ENCODE data around the gene NR1I2. TPM values are rescaled to one million over a fixed set of nuclear protein-coding genes. Genes with fewer than 3 reads are reported as not detected.

The NR1I2 gene
- total and polyA plus RNA-seq, 2 donors (not counting 3 experiments of a cell fraction or from before 2014, with no cell fraction given), result 0.03 TPM; not detected in 1

DNA sequence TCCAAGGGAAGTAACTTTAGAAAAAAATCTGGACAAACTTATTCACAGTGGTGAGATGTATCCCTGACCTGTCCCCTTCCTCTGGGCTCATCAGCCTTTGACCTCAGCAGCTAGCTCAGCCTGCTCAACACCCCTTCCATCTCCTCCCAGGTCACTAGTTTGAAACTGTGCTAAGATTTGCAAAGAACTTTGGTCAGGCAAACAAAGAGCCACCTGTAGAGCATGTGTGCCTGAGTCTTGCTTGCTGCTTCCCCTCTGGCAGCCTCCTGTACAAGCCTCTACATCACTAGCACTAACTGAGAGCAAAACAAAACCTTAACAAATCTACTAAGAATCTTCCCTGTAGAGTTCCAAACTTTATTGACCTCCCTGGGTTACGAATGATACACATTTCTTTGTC lies 43.9 kb downstream of the NR1I2 start:
- no peak overlapping the region for H3K4me3 ChIP-seq (replicated peaks in 1 of 3; ENCODE audit: insufficient read depth in 1 of 3, low read depth in 1 of 3, low read length in 3 of 3)
- H3K36me3 ChIP-seq (ENCODE audit: control insufficient read depth in 2 of 2, extremely low read depth in 1 of 2, insufficient read depth in 2 of 2, low read length in 2 of 2), result peaks cover 0 to 3% of the 10 kb centered on the region in 2 experiments
- no peaks in the 10 kb centered on the region for H3K27me3 ChIP-seq (ENCODE audit: control insufficient read depth in 2 of 2, insufficient read depth in 2 of 2, low read length in 2 of 2)
- no peak overlapping the region for H3K4me2 ChIP-seq (ENCODE audit: insufficient read depth, low read length)
- ChIA-PET POLR2A (no interaction called here), CTCF (no interaction called here)
- no peaks in the 10 kb centered on the region for H4K20me1 ChIP-seq (replicated peaks; ENCODE audit: control insufficient read depth, extremely low read depth, insufficient read depth, low read length)
- H3K9ac ChIP-seq (replicated peaks; ENCODE audit: extremely low read depth, insufficient read depth, low read length), result no peak overlapping the region
- BruUV-seq (replicated peaks), result no TSS peak
- intact Hi-C loops (cut with micrococcal nuclease), result no loop called here
- TF ChIP-seq, protein P1, sequence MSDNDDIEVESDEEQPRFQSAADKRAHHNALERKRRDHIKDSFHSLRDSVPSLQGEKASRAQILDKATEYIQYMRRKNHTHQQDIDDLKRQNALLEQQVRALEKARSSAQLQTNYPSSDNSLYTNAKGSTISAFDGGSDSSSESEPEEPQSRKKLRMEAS (IDR thresholded peaks at IDR 0.05; ENCODE audit: insufficient read depth, insufficient read length), result no peak
- no peak for TF ChIP-seq EZH2 (IDR thresholded peaks at IDR 0.05; ENCODE audit: borderline replicate concordance, low read depth, low read length, severe bottlenecking)
- TF ChIP-seq POLR2A (IDR thresholded peaks at IDR 0.05; ENCODE audit: low read depth, low read length), result no peak
- FAIRE-seq (no peak), DNase-seq (ENCODE audit: low read depth, low spot score) (no peak)
- H3K4me1 ChIP-seq (ENCODE audit: control insufficient read depth, extremely low read depth, insufficient read depth, low read length), result no peaks in the 10 kb centered on the region
- no peaks in the 10 kb centered on the region for H3K9me1 ChIP-seq (replicated peaks; ENCODE audit: control insufficient read depth, extremely low read depth, insufficient read depth, low read length)
- no peaks in the 10 kb centered on the region for H3K9me3 ChIP-seq (replicated peaks; ENCODE audit: control insufficient read depth, insufficient read depth, low read length)
- H3K27ac ChIP-seq (ENCODE audit: insufficient read depth, low read depth, low read length), result no peak overlapping the region
- dilution Hi-C loops (cut with MboI; ENCODE audit: extremely low pct_ligation_motif_present, low sequenced_read_pairs), result no loop called here
- H3K79me2 ChIP-seq (ENCODE audit: control insufficient read depth, insufficient read depth, low read length), result no peaks in the 10 kb centered on the region
- H2AFZ ChIP-seq (ENCODE audit: low read depth, low read length), result no peak overlapping the region

DNA sequence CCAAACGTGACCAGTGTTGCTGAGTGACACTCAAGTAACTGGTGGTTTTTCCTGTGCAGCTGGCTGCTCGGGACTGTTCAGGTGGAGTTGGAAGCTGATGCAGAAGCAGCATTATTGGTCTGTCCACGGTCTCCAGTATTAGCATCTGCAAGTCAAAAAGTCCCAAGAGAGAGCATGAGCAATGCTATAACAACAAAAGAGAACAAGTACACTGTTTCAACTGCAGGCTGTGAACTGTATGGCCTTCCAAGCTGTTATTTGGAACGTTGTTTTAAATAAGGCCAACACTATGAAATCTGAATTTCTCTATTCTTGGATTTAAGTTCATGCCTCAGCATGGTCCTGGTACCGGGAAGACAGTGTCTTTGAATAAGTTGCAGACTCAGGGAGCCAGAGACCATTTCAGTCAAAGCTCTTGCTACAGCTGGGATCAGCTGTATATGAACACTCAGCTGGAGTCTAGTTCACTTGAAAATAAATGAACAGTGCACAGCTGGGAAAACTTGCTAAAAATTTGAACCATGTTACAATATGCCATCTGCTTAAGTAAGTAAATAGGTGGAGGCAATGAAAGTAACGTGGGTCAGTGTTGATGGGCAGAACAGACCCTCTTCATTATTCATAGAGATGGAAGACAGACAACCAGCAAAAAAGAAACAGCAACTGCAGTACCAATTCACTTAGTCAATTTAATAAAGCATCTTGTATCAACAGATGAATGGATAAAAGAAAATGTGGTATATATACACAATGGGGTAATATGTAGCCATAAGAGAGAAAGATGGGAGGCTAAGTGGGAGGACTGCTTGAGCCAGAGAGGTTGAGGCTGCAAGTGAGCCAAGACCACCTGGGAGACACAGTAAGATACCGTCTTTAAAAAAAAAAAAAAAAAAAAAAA lies 45.1 kb downstream of the NR1I2 start:
- CTCF ChIA-PET, result interaction anchor here (0.9 to 1.0 kb wide), 2 partner anchors 12 to 14 kb away, joined by 3 read pairs; no protein-coding TSS in a partner anchor

More for the DNA sequence above, 45.1 kb downstream of the NR1I2 start:
- no peak overlapping the region for H3K4me2 ChIP-seq (ENCODE audit: insufficient read depth, low read length)
- H3K4me3 ChIP-seq (replicated peaks in 1 of 3; ENCODE audit: insufficient read depth in 1 of 3, low read depth in 1 of 3, low read length in 3 of 3), result no peak overlapping the region
- POLR2A ChIA-PET, result no interaction called here
- peaks cover 2% of the 10 kb centered on the region for H4K20me1 ChIP-seq (replicated peaks; ENCODE audit: control insufficient read depth, extremely low read depth, insufficient read depth, low read length)
- H3K9me1 ChIP-seq (replicated peaks; ENCODE audit: control insufficient read depth, extremely low read depth, insufficient read depth, low read length), result no peaks in the 10 kb centered on the region
- H3K27ac ChIP-seq (ENCODE audit: insufficient read depth, low read depth, low read length), result no peak overlapping the region
- H3K27me3 ChIP-seq (ENCODE audit: control insufficient read depth in 2 of 2, insufficient read depth in 2 of 2, low read length in 2 of 2), result no peaks in the 10 kb centered on the region
- no peaks in the 10 kb centered on the region for H3K79me2 ChIP-seq (ENCODE audit: control insufficient read depth, insufficient read depth, low read length)
- no TSS peak for BruUV-seq (replicated peaks)
- H3K36me3 ChIP-seq (ENCODE audit: control insufficient read depth in 2 of 2, extremely low read depth in 1 of 2, insufficient read depth in 2 of 2, low read length in 2 of 2), result peaks cover 0 to 3% of the 10 kb centered on the region in 2 experiments
- TF ChIP-seq MYC (IDR thresholded peaks at IDR 0.05; ENCODE audit: low read depth, low read length), result no peak
- no peak for TF ChIP-seq POLR2AphosphoS5 (IDR thresholded peaks at IDR 0.05; ENCODE audit: insufficient read depth, low read depth, low read length)
- TF ChIP-seq, protein P1 (IDR thresholded peaks at IDR 0.05; ENCODE audit: insufficient read depth, insufficient read length), result no peak
- no peak for TF ChIP-seq JUN (IDR thresholded peaks at IDR 0.05; ENCODE audit: borderline replicate concordance, insufficient read depth, insufficient read length, low read depth)
- no peak for TF ChIP-seq POLR2A (IDR thresholded peaks at IDR 0.05; ENCODE audit: low read depth, low read length)
- no peak for TF ChIP-seq EZH2 (IDR thresholded peaks at IDR 0.05; ENCODE audit: borderline replicate concordance, low read depth, low read length, severe bottlenecking)
- TF ChIP-seq FOS (IDR thresholded peaks at IDR 0.05; ENCODE audit: borderline replicate concordance, insufficient read depth, low read length), result no peak
- no peak for TF ChIP-seq GATA2 (IDR thresholded peaks at IDR 0.05; ENCODE audit: insufficient read depth, insufficient read length, low read depth, low read length)
- TF ChIP-seq, protein P2, sequence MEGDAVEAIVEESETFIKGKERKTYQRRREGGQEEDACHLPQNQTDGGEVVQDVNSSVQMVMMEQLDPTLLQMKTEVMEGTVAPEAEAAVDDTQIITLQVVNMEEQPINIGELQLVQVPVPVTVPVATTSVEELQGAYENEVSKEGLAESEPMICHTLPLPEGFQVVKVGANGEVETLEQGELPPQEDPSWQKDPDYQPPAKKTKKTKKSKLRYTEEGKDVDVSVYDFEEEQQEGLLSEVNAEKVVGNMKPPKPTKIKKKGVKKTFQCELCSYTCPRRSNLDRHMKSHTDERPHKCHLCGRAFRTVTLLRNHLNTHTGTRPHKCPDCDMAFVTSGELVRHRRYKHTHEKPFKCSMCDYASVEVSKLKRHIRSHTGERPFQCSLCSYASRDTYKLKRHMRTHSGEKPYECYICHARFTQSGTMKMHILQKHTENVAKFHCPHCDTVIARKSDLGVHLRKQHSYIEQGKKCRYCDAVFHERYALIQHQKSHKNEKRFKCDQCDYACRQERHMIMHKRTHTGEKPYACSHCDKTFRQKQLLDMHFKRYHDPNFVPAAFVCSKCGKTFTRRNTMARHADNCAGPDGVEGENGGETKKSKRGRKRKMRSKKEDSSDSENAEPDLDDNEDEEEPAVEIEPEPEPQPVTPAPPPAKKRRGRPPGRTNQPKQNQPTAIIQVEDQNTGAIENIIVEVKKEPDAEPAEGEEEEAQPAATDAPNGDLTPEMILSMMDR (IDR thresholded peaks at IDR 0.05; ENCODE audit: extremely low read depth in 1 of 2, insufficient read depth in 1 of 2, low read depth in 1 of 2, low read length in 2 of 2), result no peak
- no peak overlapping the region for H2AFZ ChIP-seq (ENCODE audit: low read depth, low read length)
- H3K4me1 ChIP-seq (ENCODE audit: control insufficient read depth, extremely low read depth, insufficient read depth, low read length), result no peaks in the 10 kb centered on the region
- no peaks in the 10 kb centered on the region for H3K9me3 ChIP-seq (replicated peaks; ENCODE audit: control insufficient read depth, insufficient read depth, low read length)
- intact Hi-C loops (cut with micrococcal nuclease), result no loop called here
- H3K9ac ChIP-seq (replicated peaks; ENCODE audit: extremely low read depth, insufficient read depth, low read length), result no peak overlapping the region
- dilution Hi-C loops (cut with MboI; ENCODE audit: extremely low pct_ligation_motif_present, low sequenced_read_pairs), result no loop called here
- DNase-seq (ENCODE audit: low read depth, low spot score), result no peak
- peak; percentile 26 for FAIRE-seq
